ENCODE data around the gene KLRG1.

GRCh38 chr12:8968761-8969160, 20.6 kb upstream of the KLRG1 start:
- no peak for TF ChIP-seq TOX (CRISPR knock-in tag; IDR thresholded peaks at IDR 0.05; ENCODE audit: borderline replicate concordance)
- no peak for TF ChIP-seq GLIS3 (CRISPR knock-in tag; IDR thresholded peaks at IDR 0.05)

Measured in SK-N-SH treated with all-trans-retinoic acid at 6 μM for 48 hours (cell line).